Upper lobe of left lung (tissue), 4 donors: ENCODE data around the gene FOCAD.

Source experiments
- CTCF ChIP-seq, 6 experiments: fragments of 450-650 bp in 4 of 6; fragments of 200-600 bp in 2 of 6; sonication (generic) in 2 of 6; IDR thresholded peaks; one replicate each; pipeline ENCODE4 v1.5.1; 2016 to 2019; ENCODE audit warnings: antibody characterized with exemption in 6 of 6
- POLR2A ChIP-seq, 4 donors: fragments of 450-650 bp; IDR thresholded peaks; one replicate each; pipeline ENCODE4 v1.5.1; 2016 to 2017; ENCODE audit warnings: antibody characterized with exemption in 4 of 4, mild to moderate bottlenecking in 2 of 4
- POLR2AphosphoS5 ChIP-seq, 2 donors: sonication (generic); formaldehyde crosslinking; IDR thresholded peaks; one replicate each; pipeline ENCODE4 v1.5.1; 2017; ENCODE audit warnings: antibody characterized with exemption in 2 of 2

- TF ChIP-seq CTCF (IDR thresholded peaks at IDR 0.05), result peak in 2 of 6 experiments; percentile 25 to 42
- TF ChIP-seq POLR2A (IDR thresholded peaks at IDR 0.05), result peak in 3 of 4 donors; percentile 98 to 99 (median 98)
- TF ChIP-seq POLR2AphosphoS5 (IDR thresholded peaks at IDR 0.05), result peak in 1 of 2 donors; percentile 92
Observed at GRCh38 chr9:20684035-20684874, at the start of gene FOCAD.
